ENCODE results near the gene NLRP12. TPM values are rescaled to one million over a fixed set of nuclear protein-coding genes. Genes with fewer than 3 reads are reported as not detected.

Gene NLRP12
- 0.58 and 0.73 TPM in 2 replicates for total RNA-seq
- polyA plus RNA-seq, result 0.27 and 0.46 TPM in 2 replicates
- 0.23 and 0.36 TPM in 2 replicates for polyA plus RNA-seq (2011; cell fraction: cytosol; rRNA removed)
- 0.05 and 0.15 TPM in 2 replicates for polyA plus RNA-seq (2011; cell fraction: nucleus; rRNA removed)
- 0.16 and 0.21 TPM in 2 replicates for polyA plus RNA-seq (2012)
- 0.24 and 0.55 TPM in 2 replicates for polyA minus RNA-seq
- polyA minus RNA-seq (2011; cell fraction: cytosol; rRNA and poly(A)+ RNA removed), result not detected
- polyA minus RNA-seq (2011; cell fraction: nucleus; rRNA and poly(A)+ RNA removed), result 0.29 and 0.38 TPM in 2 replicates
- Bru-seq, nascent RNA, result percentile 21 among the genes with signal in this experiment
- percentile 12 among the genes with signal in this experiment for BruChase-seq, experiment 1, labeled RNA remaining after a 6-hour chase
- BruChase-seq, experiment 2, labeled RNA remaining after a 2-hour chase, result percentile 11 among the genes with signal in this experiment
- long read RNA-seq, partial matches to known transcripts, result 4 of 4 reads
- long read RNA-seq, other reads (novel, unspliced or antisense), result 0 of 4 reads

- Histone ChIP-seq H3K79me2 (ENCODE audit: control insufficient read depth, insufficient read depth, low read length) (no peaks in the 10 kb centered on the region), H4K20me1 (replicated peaks; ENCODE audit: control insufficient read depth, extremely low read depth, insufficient read depth, low read length) (no peaks in the 10 kb centered on the region), H3K4me2 (ENCODE audit: insufficient read depth, low read length) (no peak within 1 kb of the TSS), H3K36me3 (ENCODE audit: control insufficient read depth in 2 of 2, extremely low read depth in 1 of 2, insufficient read depth in 2 of 2, low read length in 2 of 2) (no peaks in the 10 kb centered on the region), H3K27me3 (ENCODE audit: control insufficient read depth in 2 of 2, insufficient read depth in 2 of 2, low read length in 2 of 2) (no peaks in the 10 kb centered on the region), H3K9ac (replicated peaks; ENCODE audit: extremely low read depth, insufficient read depth, low read length) (no peak within 1 kb of the TSS), H3K4me3 (replicated peaks in 1 of 3; ENCODE audit: insufficient read depth in 1 of 3, low read depth in 1 of 3, low read length in 3 of 3) (no peak within 1 kb of the TSS), H3K9me1 (replicated peaks; ENCODE audit: control insufficient read depth, extremely low read depth, insufficient read depth, low read length) (no peaks in the 10 kb centered on the region), H3K4me1 (ENCODE audit: control insufficient read depth, extremely low read depth, insufficient read depth, low read length) (peaks cover 5% of the 10 kb centered on the region), H3K27ac (ENCODE audit: insufficient read depth, low read depth, low read length) (no peak within 1 kb of the TSS), H3K9me3 (replicated peaks; ENCODE audit: control insufficient read depth, insufficient read depth, low read length) (no peaks in the 10 kb centered on the region), H2AFZ (ENCODE audit: low read depth, low read length) (no peak within 1 kb of the TSS)
- ChIA-PET POLR2A (no interaction called here), CTCF (no interaction called here)
- intact Hi-C loops (cut with micrococcal nuclease) (no loop called here), dilution Hi-C loops (cut with MboI; ENCODE audit: extremely low pct_ligation_motif_present, low sequenced_read_pairs) (no loop called here)
- FAIRE-seq (no peak), DNase-seq (ENCODE audit: low read depth, low spot score) (no peak)
- TF ChIP-seq FOS (IDR thresholded peaks at IDR 0.05; ENCODE audit: borderline replicate concordance, insufficient read depth, low read length), result no peak
- no TSS peak for BruUV-seq (replicated peaks)
Observed at GRCh38 chr19:53824134-53824611, at the start of gene NLRP12. TSS of gene NLRP12 (minus strand) at chr19:53824314. CDS start at chr19:53824174, 140 bp downstream.

- no peaks in the 10 kb centered on the region for H3K4me1 ChIP-seq (ENCODE audit: control insufficient read depth, extremely low read depth, insufficient read depth, low read length)
- intact Hi-C loops (cut with micrococcal nuclease), result no loop called here
- peaks cover 29% of the 10 kb centered on the region for H3K79me2 ChIP-seq (ENCODE audit: control insufficient read depth, insufficient read depth, low read length)
- FAIRE-seq (no peak), DNase-seq (ENCODE audit: low read depth, low spot score) (no peak)
- ChIA-PET POLR2A (no interaction called here), CTCF (interaction anchor here (0.6 to 1.2 kb wide), 3 partner anchors 34 to 157 kb away, joined by 3 to 5 read pairs (median 4); no protein-coding TSS in a partner anchor)
- no peak overlapping the region for H3K4me3 ChIP-seq (replicated peaks in 1 of 3; ENCODE audit: insufficient read depth in 1 of 3, low read depth in 1 of 3, low read length in 3 of 3)
- BruUV-seq (replicated peaks), result no TSS peak
- no peak overlapping the region for H2AFZ ChIP-seq (ENCODE audit: low read depth, low read length)
- no peaks in the 10 kb centered on the region for H4K20me1 ChIP-seq (replicated peaks; ENCODE audit: control insufficient read depth, extremely low read depth, insufficient read depth, low read length)
- dilution Hi-C loops (cut with MboI; ENCODE audit: extremely low pct_ligation_motif_present, low sequenced_read_pairs), result no loop called here
- no peak overlapping the region for H3K9ac ChIP-seq (replicated peaks; ENCODE audit: extremely low read depth, insufficient read depth, low read length)
- TF ChIP-seq CTCF (IDR thresholded peaks at IDR 0.05; ENCODE audit: extremely low read depth in 1 of 2, insufficient read depth in 1 of 2, low read depth in 1 of 2, low read length in 2 of 2) (no peak), MYC (IDR thresholded peaks at IDR 0.05; ENCODE audit: low read depth, low read length) (no peak), POLR2A (IDR thresholded peaks at IDR 0.05; ENCODE audit: low read depth, low read length) (no peak), MAX (IDR thresholded peaks at IDR 0.05; ENCODE audit: insufficient read depth, insufficient read length) (no peak), JUN (IDR thresholded peaks at IDR 0.05; ENCODE audit: borderline replicate concordance, insufficient read depth, insufficient read length, low read depth) (no peak), FOS (IDR thresholded peaks at IDR 0.05; ENCODE audit: borderline replicate concordance, insufficient read depth, low read length) (no peak), GATA2 (IDR thresholded peaks at IDR 0.05; ENCODE audit: insufficient read depth, insufficient read length, low read depth, low read length) (no peak), POLR2AphosphoS5 (IDR thresholded peaks at IDR 0.05; ENCODE audit: insufficient read depth, low read depth, low read length) (no peak), EZH2 (IDR thresholded peaks at IDR 0.05; ENCODE audit: borderline replicate concordance, low read depth, low read length, severe bottlenecking) (no peak)
- no peaks in the 10 kb centered on the region for H3K27me3 ChIP-seq (ENCODE audit: control insufficient read depth in 2 of 2, insufficient read depth in 2 of 2, low read length in 2 of 2)
- H3K36me3 ChIP-seq (ENCODE audit: control insufficient read depth in 2 of 2, extremely low read depth in 1 of 2, insufficient read depth in 2 of 2, low read length in 2 of 2), result peaks cover 0 to 17% of the 10 kb centered on the region in 2 experiments
- no peak overlapping the region for H3K4me2 ChIP-seq (ENCODE audit: insufficient read depth, low read length)
- H3K9me1 ChIP-seq (replicated peaks; ENCODE audit: control insufficient read depth, extremely low read depth, insufficient read depth, low read length), result no peaks in the 10 kb centered on the region
- no peak overlapping the region for H3K27ac ChIP-seq (ENCODE audit: insufficient read depth, low read depth, low read length)
- H3K9me3 ChIP-seq (replicated peaks; ENCODE audit: control insufficient read depth, insufficient read depth, low read length), result no peaks in the 10 kb centered on the region
Observed at GRCh38 chr19:53872762-53873161, 48.6 kb upstream of the NLRP12 start.
